Adrenal gland (tissue), 12 donors: ENCODE data around the gene CD28. TPM values are rescaled to one million over a fixed set of nuclear protein-coding genes. Genes with fewer than 3 reads are reported as not detected.
A peak's percentile ranks its signal among the peaks of the same experiment; 100 is the strongest.

Experiments
- DNase-seq, 7 donors: peaks; one replicate each; pipeline ENCODE4 v3.0.0-alpha.2; 2019 to 2020
- H3K27ac ChIP-seq, 5 donors: fragments of 200-600 bp; sonication (generic) in 4 of 5; 1 replicate in 3 of 5; 2 replicates in 2 of 5; pipeline versions ENCODE4 v1.5.1 to v1.8.0; 2016 to 2020; ENCODE audit warnings: mild to moderate bottlenecking in 1 of 5
- H3K27me3 ChIP-seq: fragments of 200-600 bp; 2 replicates; pipeline ENCODE4 v1.8.0; 2021
- H3K36me3 ChIP-seq, 2 donors: fragments of 200-600 bp; replicated peaks in 1 of 2; 1 replicate in 1 of 2; 2 replicates in 1 of 2; pipeline versions ENCODE4 v1.5.1 to v1.8.0; 2018 to 2022
- H3K4me1 ChIP-seq, 2 donors: fragments of 200-600 bp; replicated peaks in 1 of 2; 1 replicate in 1 of 2; 2 replicates in 1 of 2; pipeline versions ENCODE4 v1.5.1 to v1.8.0; 2018 to 2021
- H3K4me3 ChIP-seq, 4 donors: fragments of 200-600 bp; sonication (generic) in 3 of 4; one replicate each; pipeline ENCODE4 v1.5.1; 2016 to 2018
- H3K9me3 ChIP-seq, 3 donors: fragments of 200-600 bp; sonication (generic) in 1 of 3; replicated peaks in 1 of 3; 1 replicate in 2 of 3; 2 replicates in 1 of 3; pipeline versions ENCODE4 v1.5.1 to v1.8.0; 2016 to 2021
- CTCF ChIP-seq, 6 experiments: fragments of 450-650 bp in 4 of 6; fragments of 200-600 bp in 2 of 6; sonication (generic) in 1 of 6; IDR thresholded peaks; 1 replicate in 5 of 6; 2 replicates in 1 of 6; pipeline versions ENCODE4 v1.5.1 to v1.8.0; 2016 to 2021; ENCODE audit warnings: antibody characterized with exemption in 6 of 6, mild to moderate bottlenecking in 2 of 6, moderate library complexity in 1 of 6
- POLR2A ChIP-seq, 2 donors: fragments of 450-650 bp; IDR thresholded peaks; one replicate each; pipeline ENCODE4 v1.6.1; 2017; ENCODE audit warnings: antibody characterized with exemption in 2 of 2, mild to moderate bottlenecking in 2 of 2, moderate library complexity in 1 of 2
- WGBS, 4 donors: extraction: QIAGEN DNeasy Blood & Tissue Kit in 2 of 4; methylation state at CpG; one replicate each; pipeline versions ENCODE4 v1.1.5 to v1.1.7; 2013 to 2017; 5-methylcytosine and 5-hydroxymethylcytosine counted together
- intact Hi-C, 2 donors: fragments of 100-400 bp; cut with DNase I; formaldehyde crosslinking; loops; one replicate each; pipeline versions ENCODE4 v1.14.1 to v1.15.0; 2022 to 2023
- polyA plus RNA-seq, 3 donors: library from polyadenylated mRNA; stranded (reverse); fragments of 200-250 nt in 2 of 3; fragments of 350-450 nt in 1 of 3; fragmentation: Illumina TruSeq in 1 of 3; extraction: RNeasy Lipid Tissue Mini Kit (QIAGEN cat#74804) in 1 of 3; gene quantifications; one replicate each; pipeline ENCODE4 v1.2.3, GENCODE V29; 2013 to 2014
- total RNA-seq, 9 donors: library from RNA; depleted of rRNA in 4 of 9; stranded (reverse); fragments of >200 nt in 4 of 9; fragments of 120-200 nt in 1 of 9; fragmentation: NEBNext Ultra II Directional in 1 of 9; extraction: Animal tissue kit (Norgen Biotek cat#: 25700) in 1 of 9; gene quantifications; one replicate each; pipeline versions ENCODE4 v1.1.0 to v1.2.4, GENCODE V29; 2013 to 2023
- donor health status: healthy with polysubstance abuse.
- donor health status: Bipolar disorder and iron deficiency.
- donor health status: DM: yes; HTN: yes; CAD: no.
- donor health status: DM: no; HTN: no; CAD: no.
- donor health status: DM: no; HTN: no; CAD: no.
- donor health status: DM: yes; HTN: yes; CAD: no.

CD28 gene
- total and polyA plus RNA-seq, 12 donors = 0.08 to 1.4 (median 0.32) TPM; not detected in 1

- peaks cover 0 to 59% of the 10 kb centered on the region in 2 donors for H3K4me1 ChIP-seq
These were observed 24.5 kb upstream of the CD28 start for GRCh38 chr2:203681978-203682377.

GRCh38 chr2:203682688-203683130, 23.7 kb upstream of the CD28 start:
- peak overlapping the region in 4 of 5 donors; percentile 49 to 91 (median 68) for H3K27ac ChIP-seq
- H3K4me1 ChIP-seq = peaks cover 0 to 66% of the 10 kb centered on the region in 2 donors
- WGBS, 4 donors = 40 to 59% (median 52%) methylated on average over 4 of the region's 4 CpGs
- TF ChIP-seq CTCF (IDR thresholded peaks at IDR 0.05) (no peak), POLR2A (IDR thresholded peaks at IDR 0.05) (no peak)
- no peaks in the 10 kb centered on the region for H3K27me3 ChIP-seq
- H3K36me3 ChIP-seq = no peaks in the 10 kb centered on the region
- H3K9me3 ChIP-seq = no peaks in the 10 kb centered on the region
- DNase-seq = peak in 4 of 7 donors; percentile 25 to 32 (median 30)
- no peak overlapping the region for H3K4me3 ChIP-seq
- intact Hi-C loops = no loop called here

More at GRCh38 chr2:203681978-203682377, 24.5 kb upstream of the CD28 start:
- no peak for TF ChIP-seq CTCF (IDR thresholded peaks at IDR 0.05)
- TF ChIP-seq POLR2A (IDR thresholded peaks at IDR 0.05) = no peak
- no peaks in the 10 kb centered on the region for H3K9me3 ChIP-seq
- H3K27me3 ChIP-seq = no peaks in the 10 kb centered on the region
- no peaks in the 10 kb centered on the region for H3K36me3 ChIP-seq
- intact Hi-C loops = no loop called here
- WGBS, 4 donors = 68 to 75% (median 69%) methylated on average over 2 of the region's 2 CpGs
- H3K27ac ChIP-seq = peak overlapping the region in 4 of 5 donors; percentile 49 to 91 (median 68)
- no peak overlapping the region for H3K4me3 ChIP-seq
- no peak for DNase-seq

- Histone ChIP-seq H3K27me3 (no peaks in the 10 kb centered on the region), H3K36me3 (no peaks in the 10 kb centered on the region), H3K9me3 (no peaks in the 10 kb centered on the region), H3K27ac (peak overlapping the region in 4 of 5 donors; percentile 3 to 91 (median 38)), H3K4me3 (no peak overlapping the region), H3K4me1 (peaks cover 0 to 73% of the 10 kb centered on the region in 2 donors)
- no peak for DNase-seq
- no peak for TF ChIP-seq POLR2A (IDR thresholded peaks at IDR 0.05)
- no peak for TF ChIP-seq CTCF (IDR thresholded peaks at IDR 0.05)
- WGBS, 4 donors = 75 to 86% (median 79%) methylated on average over 4 of the region's 4 CpGs
- intact Hi-C loops = no loop called here
These were observed 23.0 kb upstream of the CD28 start for GRCh38 chr2:203683421-203683820.

- H3K27ac ChIP-seq = peak overlapping the region in 4 of 5 donors; percentile 14 to 91 (median 66)
- no peaks in the 10 kb centered on the region for H3K36me3 ChIP-seq
- WGBS, 4 donors = 76 to 88% (median 84%) methylated on average over 1 of the region's 1 CpG
- intact Hi-C loops = no loop called here
- H3K4me1 ChIP-seq = peaks cover 0 to 79% of the 10 kb centered on the region in 2 donors
- DNase-seq = peak in 2 of 7 donors; percentile 29 to 35
- H3K27me3 ChIP-seq = no peaks in the 10 kb centered on the region
- H3K9me3 ChIP-seq = no peaks in the 10 kb centered on the region
- no peak overlapping the region for H3K4me3 ChIP-seq
- no peak for TF ChIP-seq CTCF (IDR thresholded peaks at IDR 0.05)
- no peak for TF ChIP-seq POLR2A (IDR thresholded peaks at IDR 0.05)
These were observed 22.4 kb upstream of the CD28 start for GRCh38 chr2:203683932-203684556.
